OCI-LY1 (cell line): Measurements from ENCODE around the gene RPL7L1.
A peak's percentile ranks its signal among the peaks of the same experiment; 100 is the strongest.

Experiments
- H2AFZ ChIP-seq: fragments of 200-600 bp; sonication (generic), shearing (Covaris generic); 2 replicates; pipeline ENCODE4 v1.6.0; 2014; ENCODE audit warnings: antibody characterized with exemption, mild to moderate bottlenecking, low read length
- H3F3A ChIP-seq: fragments of 200-600 bp; sonication (generic), shearing (Covaris generic); 2 replicates; pipeline ENCODE4 v1.6.0; 2014; ENCODE audit warnings: mild to moderate bottlenecking, antibody characterized with exemption, low read length, moderate library complexity; ENCODE audit not compliant: insufficient read depth
- H3K27ac ChIP-seq: fragments of 200-600 bp; sonication (generic); 2 replicates; pipeline ENCODE4 v1.5.1; 2014; ENCODE audit warnings: low read length, mixed run types, mild to moderate bottlenecking, low read depth; ENCODE audit not compliant: poor library complexity, severe bottlenecking
- H3K27me3 ChIP-seq: fragments of 200-600 bp; sonication (generic); 2 replicates; pipeline ENCODE4 v1.6.0; 2014; ENCODE audit warnings: antibody characterized with exemption, mild to moderate bottlenecking, low read length, moderate library complexity; ENCODE audit not compliant: insufficient read depth
- H3K36me3 ChIP-seq: fragments of 200-600 bp; sonication (generic); 2 replicates; pipeline ENCODE4 v1.6.1; 2014; ENCODE audit warnings: mild to moderate bottlenecking, antibody characterized with exemption, low read length, moderate library complexity, mixed read lengths; ENCODE audit not compliant: insufficient read depth
- H3K4me1 ChIP-seq: fragments of 200-600 bp; sonication (generic); 2 replicates; pipeline ENCODE4 v1.5.1; 2014; ENCODE audit warnings: mild to moderate bottlenecking, low read length, moderate library complexity; ENCODE audit not compliant: insufficient read depth, severe bottlenecking
- H3K4me2 ChIP-seq: fragments of 200-600 bp; sonication (generic), shearing (Covaris generic); 2 replicates; pipeline ENCODE4 v1.6.1; 2014; ENCODE audit warnings: low read length
- H3K4me3 ChIP-seq: fragments of 200-600 bp; sonication (generic); 2 replicates; pipeline ENCODE4 v1.5.1; 2014; ENCODE audit warnings: low read length, low read depth, mild to moderate bottlenecking, mixed read lengths; ENCODE audit not compliant: poor library complexity, severe bottlenecking
- H3K79me2 ChIP-seq: fragments of 200-600 bp; shearing (Covaris generic); 2 replicates; pipeline ENCODE4 v1.6.1; 2016; ENCODE audit warnings: mixed run types, low read length, mixed read lengths; ENCODE audit not compliant: insufficient read depth
- H3K9ac ChIP-seq: fragments of 200-600 bp; sonication (generic), shearing (Covaris generic); 2 replicates; pipeline ENCODE4 v1.6.1; 2014; ENCODE audit warnings: mild to moderate bottlenecking, low read length, mixed read lengths
- H3K9me2 ChIP-seq: fragments of 200-600 bp; sonication (generic), shearing (Covaris generic); 2 replicates; pipeline ENCODE4 v1.6.1; 2014; ENCODE audit warnings: low read depth, mild to moderate bottlenecking, low read length, mixed read lengths
- H3K9me3 ChIP-seq: fragments of 200-600 bp; shearing (Covaris generic); 2 replicates; pipeline ENCODE4 v1.6.1; 2014; ENCODE audit warnings: low read length, mixed read lengths
- H4K20me1 ChIP-seq: fragments of 200-600 bp; sonication (generic), shearing (Covaris generic); 2 replicates; pipeline ENCODE4 v1.6.0; 2016; ENCODE audit warnings: mild to moderate bottlenecking, low read length; ENCODE audit not compliant: insufficient read depth
- EZH2 ChIP-seq: fragments of 200-600 bp; sonication (generic), shearing (Covaris generic); IDR thresholded peaks from 2 replicates; pipeline ENCODE4 v1.8.0; 2017; ENCODE audit warnings: borderline replicate concordance, mixed run types, mild to moderate bottlenecking, antibody characterized with exemption, low read length, moderate library complexity, mixed read lengths
- TF ChIP-seq, protein P1 (sequence below): fragments of 200-600 bp; sonication (generic), shearing (Covaris generic); IDR thresholded peaks from 2 replicates; pipeline ENCODE4 v1.5.1; 2017; ENCODE audit warnings: mild to moderate bottlenecking, antibody characterized with exemption, low read length, moderate library complexity, mixed read lengths

RPL7L1 gene

DNA sequence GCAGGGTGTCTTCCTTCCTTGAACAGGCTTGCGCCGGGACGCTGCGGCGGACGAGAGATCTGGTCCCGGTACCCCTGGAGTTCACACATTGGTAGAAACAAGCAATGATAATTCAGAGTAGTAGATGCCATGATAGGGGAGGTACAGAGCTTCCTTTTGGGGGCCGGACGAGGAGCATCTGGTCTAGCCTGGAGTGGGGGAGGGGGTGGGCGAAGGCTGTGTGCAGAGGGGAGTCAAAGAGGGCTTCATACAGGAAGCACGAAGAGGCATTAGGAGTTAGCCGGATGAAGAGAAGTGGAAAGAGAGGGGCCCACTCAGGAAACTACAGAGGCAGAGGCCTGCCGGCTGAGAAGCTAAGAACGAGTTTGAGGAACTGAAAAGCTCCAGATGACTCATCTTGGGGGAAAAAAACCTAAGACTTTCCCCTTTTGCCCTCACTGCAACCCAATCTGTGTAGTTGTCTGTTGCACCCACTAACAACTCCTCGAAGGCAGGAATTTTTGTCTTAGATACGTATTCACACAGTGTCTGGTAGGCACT, 50.5 kb downstream of the RPL7L1 start:
- Histone ChIP-seq H2AFZ (no peak overlapping the region), H4K20me1 (no peaks in the 10 kb centered on the region; the same call in 1 of the 2 replicates), H3K4me1 (peaks cover 32% of the 10 kb centered on the region), H3K9me3 (no peaks in the 10 kb centered on the region), H3K79me2 (peaks cover 9% of the 10 kb centered on the region), H3K27ac (peak overlapping the region; percentile 97), H3F3A (no peaks in the 10 kb centered on the region), H3K36me3 (peaks cover 21% of the 10 kb centered on the region), H3K27me3 (no peaks in the 10 kb centered on the region), H3K4me3 (peak overlapping the region; percentile 73), H3K9me2 (no peaks in the 10 kb centered on the region), H3K4me2 (peak overlapping the region; percentile 90), H3K9ac (peak overlapping the region; percentile 80)
- TF ChIP-seq EZH2 = no peak
- TF ChIP-seq, protein P1, sequence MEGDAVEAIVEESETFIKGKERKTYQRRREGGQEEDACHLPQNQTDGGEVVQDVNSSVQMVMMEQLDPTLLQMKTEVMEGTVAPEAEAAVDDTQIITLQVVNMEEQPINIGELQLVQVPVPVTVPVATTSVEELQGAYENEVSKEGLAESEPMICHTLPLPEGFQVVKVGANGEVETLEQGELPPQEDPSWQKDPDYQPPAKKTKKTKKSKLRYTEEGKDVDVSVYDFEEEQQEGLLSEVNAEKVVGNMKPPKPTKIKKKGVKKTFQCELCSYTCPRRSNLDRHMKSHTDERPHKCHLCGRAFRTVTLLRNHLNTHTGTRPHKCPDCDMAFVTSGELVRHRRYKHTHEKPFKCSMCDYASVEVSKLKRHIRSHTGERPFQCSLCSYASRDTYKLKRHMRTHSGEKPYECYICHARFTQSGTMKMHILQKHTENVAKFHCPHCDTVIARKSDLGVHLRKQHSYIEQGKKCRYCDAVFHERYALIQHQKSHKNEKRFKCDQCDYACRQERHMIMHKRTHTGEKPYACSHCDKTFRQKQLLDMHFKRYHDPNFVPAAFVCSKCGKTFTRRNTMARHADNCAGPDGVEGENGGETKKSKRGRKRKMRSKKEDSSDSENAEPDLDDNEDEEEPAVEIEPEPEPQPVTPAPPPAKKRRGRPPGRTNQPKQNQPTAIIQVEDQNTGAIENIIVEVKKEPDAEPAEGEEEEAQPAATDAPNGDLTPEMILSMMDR = no peak

DNA sequence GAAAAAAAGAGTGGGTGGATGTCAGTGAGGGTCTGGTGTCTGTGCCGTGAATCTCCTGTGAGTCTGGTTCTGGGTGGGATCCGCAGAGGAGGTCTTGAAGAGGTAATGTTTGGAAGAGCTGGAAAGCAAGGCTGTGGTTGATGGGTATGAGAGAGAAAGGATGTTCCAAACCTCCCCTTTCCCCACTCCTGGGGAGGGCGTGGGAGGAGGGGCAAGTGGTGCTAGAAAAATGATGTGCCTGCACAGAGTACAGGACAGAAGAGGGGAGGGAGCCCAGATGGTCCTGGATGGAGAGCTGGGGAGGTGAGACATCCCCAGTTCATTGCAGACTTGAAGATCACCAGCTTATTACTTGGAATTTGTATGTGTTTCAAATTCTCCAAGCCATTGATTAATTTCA, 53.0 kb downstream of the RPL7L1 start:
- H3K4me3 ChIP-seq = peak overlapping the region; percentile 32
- H3K27ac ChIP-seq = no peak overlapping the region
- no peaks in the 10 kb centered on the region; the same call in 1 of the 2 replicates for H4K20me1 ChIP-seq
- H3K9me3 ChIP-seq = no peaks in the 10 kb centered on the region
- H3K4me1 ChIP-seq = peaks cover 32% of the 10 kb centered on the region
- no peaks in the 10 kb centered on the region for H3K27me3 ChIP-seq
- H3K79me2 ChIP-seq = peaks cover 9% of the 10 kb centered on the region
- H3F3A ChIP-seq = no peaks in the 10 kb centered on the region
- H3K9ac ChIP-seq = peak overlapping the region; percentile 3; the same call in 1 of the 2 replicates
- H3K4me2 ChIP-seq = peak overlapping the region; percentile 59
- no peaks in the 10 kb centered on the region for H3K9me2 ChIP-seq
- H3K36me3 ChIP-seq = peaks cover 46% of the 10 kb centered on the region
- no peak for TF ChIP-seq EZH2
- TF ChIP-seq, protein P1 = no peak
- no peak overlapping the region for H2AFZ ChIP-seq

- H3F3A ChIP-seq = no peaks in the 10 kb centered on the region
- H2AFZ ChIP-seq = no peak overlapping the region
- H3K79me2 ChIP-seq = peaks cover 9% of the 10 kb centered on the region
- no peak overlapping the region for H3K4me3 ChIP-seq
- H4K20me1 ChIP-seq = no peaks in the 10 kb centered on the region; the same call in 1 of the 2 replicates
- no peaks in the 10 kb centered on the region for H3K9me3 ChIP-seq
- no peak overlapping the region for H3K9ac ChIP-seq
- H3K36me3 ChIP-seq = peaks cover 54% of the 10 kb centered on the region
- no peak for TF ChIP-seq EZH2
- TF ChIP-seq, protein P1 = no peak
- no peaks in the 10 kb centered on the region for H3K27me3 ChIP-seq
- no peaks in the 10 kb centered on the region for H3K9me2 ChIP-seq
- peaks cover 28% of the 10 kb centered on the region for H3K4me1 ChIP-seq
- H3K27ac ChIP-seq = no peak overlapping the region
- H3K4me2 ChIP-seq = no peak overlapping the region; the same call in 1 of the 2 replicates
Measured at GRCh38 chr6:42933205-42933604, 53.8 kb downstream of the RPL7L1 start.
